ENCODE data around the gene PDE9A. TPM values are rescaled to one million over a fixed set of nuclear protein-coding genes. Genes with fewer than 3 reads are reported as not detected.
A peak's percentile ranks its signal among the peaks of the same experiment; 100 is the strongest.

PDE9A gene
- total and polyA plus RNA-seq, 2 experiments from 2014 or later, result 14.3 to 19.6 TPM

DNA sequence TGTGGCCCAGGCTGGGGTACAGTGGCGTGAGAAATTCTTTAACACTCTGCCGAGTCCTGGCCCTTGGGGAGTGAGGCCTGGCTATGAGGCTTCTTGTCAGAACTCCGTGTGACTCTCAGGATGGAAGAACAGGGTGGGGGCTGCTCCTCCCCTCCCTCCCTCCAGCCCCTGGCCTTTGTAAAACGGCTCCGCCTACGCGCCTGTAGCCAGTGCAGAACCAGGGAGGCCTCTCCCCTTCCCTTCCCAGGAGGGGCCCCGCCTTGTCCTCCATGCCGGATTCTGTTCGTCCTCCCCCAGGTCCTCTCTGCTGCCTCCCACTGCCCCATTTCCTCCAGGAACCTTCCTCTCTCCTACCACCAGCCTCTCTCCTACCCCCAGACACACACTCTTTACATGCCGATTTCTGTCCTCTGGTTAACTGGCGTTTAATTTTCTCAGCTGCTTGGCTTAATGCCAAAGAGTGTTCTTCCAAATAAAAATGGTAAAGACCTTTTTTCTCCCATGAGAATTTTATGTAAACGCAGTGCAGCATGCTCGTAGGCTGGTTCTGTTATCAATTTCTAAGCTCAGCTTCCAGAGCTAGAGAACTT is 21.0 kb downstream of the PDE9A start:
- peak overlapping the region; percentile 87 for H3K27ac ChIP-seq
- H3K4me3 ChIP-seq, result no peak overlapping the region
- no peaks in the 10 kb centered on the region for H3K9me3 ChIP-seq (ENCODE audit: low read depth)
- 32% methylated on average over 9 of the region's 14 CpGs for WGBS (ENCODE audit: low lambda C conversion rate, missing lambda C conversion rate)
- peak; percentile 76 for DNase-seq (ENCODE audit: low spot score)
- peaks cover 59% of the 10 kb centered on the region for H3K4me1 ChIP-seq (ENCODE audit: insufficient read depth)
- H4K20me1 ChIP-seq (ENCODE audit: insufficient read depth, poor library complexity, severe bottlenecking), result no peaks in the 10 kb centered on the region
- no peaks in the 10 kb centered on the region for H3K27me3 ChIP-seq
- peaks cover 23% of the 10 kb centered on the region for H3K79me2 ChIP-seq
- peak overlapping the region; percentile 72 for H3K4me2 ChIP-seq
- H3K9me2 ChIP-seq (replicated peaks; ENCODE audit: insufficient read depth), result no peaks in the 10 kb centered on the region
- no peaks in the 10 kb centered on the region for H3K36me3 ChIP-seq (replicated peaks; ENCODE audit: insufficient read depth, low read depth)
- TF ChIP-seq, protein P1, sequence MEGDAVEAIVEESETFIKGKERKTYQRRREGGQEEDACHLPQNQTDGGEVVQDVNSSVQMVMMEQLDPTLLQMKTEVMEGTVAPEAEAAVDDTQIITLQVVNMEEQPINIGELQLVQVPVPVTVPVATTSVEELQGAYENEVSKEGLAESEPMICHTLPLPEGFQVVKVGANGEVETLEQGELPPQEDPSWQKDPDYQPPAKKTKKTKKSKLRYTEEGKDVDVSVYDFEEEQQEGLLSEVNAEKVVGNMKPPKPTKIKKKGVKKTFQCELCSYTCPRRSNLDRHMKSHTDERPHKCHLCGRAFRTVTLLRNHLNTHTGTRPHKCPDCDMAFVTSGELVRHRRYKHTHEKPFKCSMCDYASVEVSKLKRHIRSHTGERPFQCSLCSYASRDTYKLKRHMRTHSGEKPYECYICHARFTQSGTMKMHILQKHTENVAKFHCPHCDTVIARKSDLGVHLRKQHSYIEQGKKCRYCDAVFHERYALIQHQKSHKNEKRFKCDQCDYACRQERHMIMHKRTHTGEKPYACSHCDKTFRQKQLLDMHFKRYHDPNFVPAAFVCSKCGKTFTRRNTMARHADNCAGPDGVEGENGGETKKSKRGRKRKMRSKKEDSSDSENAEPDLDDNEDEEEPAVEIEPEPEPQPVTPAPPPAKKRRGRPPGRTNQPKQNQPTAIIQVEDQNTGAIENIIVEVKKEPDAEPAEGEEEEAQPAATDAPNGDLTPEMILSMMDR (IDR thresholded peaks at IDR 0.05; ENCODE audit: poor library complexity), result no peak
- TF ChIP-seq EZH2phosphoT487 (IDR thresholded peaks at IDR 0.05; ENCODE audit: low read depth, severe bottlenecking, unreplicated experiment) (no peak), EZH2 (IDR thresholded peaks at IDR 0.05; ENCODE audit: borderline replicate concordance) (no peak)
- no peak overlapping the region for H2AFZ ChIP-seq

DNA sequence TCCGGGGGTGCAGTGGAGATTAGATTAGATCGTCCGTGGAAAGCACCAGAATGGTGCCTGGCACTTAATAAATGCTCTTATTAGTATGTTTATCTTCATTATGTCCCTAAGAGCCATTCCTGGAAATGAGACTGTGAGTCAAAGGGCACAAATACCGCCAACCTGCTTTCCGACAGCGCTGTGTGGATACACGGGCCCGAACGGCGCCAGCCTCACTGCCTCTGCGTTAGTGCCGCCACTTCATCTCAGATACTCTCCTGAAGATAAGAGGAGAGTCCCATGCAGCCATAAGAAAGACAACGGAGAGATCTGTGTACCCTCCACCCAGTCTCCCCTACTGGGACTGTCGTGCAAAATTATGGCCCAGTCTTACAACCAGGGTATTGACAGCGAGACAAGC is 22.0 kb downstream of the PDE9A start:
- no peaks in the 10 kb centered on the region for H3K9me2 ChIP-seq (replicated peaks; ENCODE audit: insufficient read depth)
- H2AFZ ChIP-seq, result no peak overlapping the region
- H3K27ac ChIP-seq, result peak overlapping the region; percentile 87
- no peaks in the 10 kb centered on the region for H3K9me3 ChIP-seq (ENCODE audit: low read depth)
- H3K4me1 ChIP-seq (ENCODE audit: insufficient read depth), result peaks cover 59% of the 10 kb centered on the region
- no peaks in the 10 kb centered on the region for H3K36me3 ChIP-seq (replicated peaks; ENCODE audit: insufficient read depth, low read depth)
- TF ChIP-seq EZH2 (IDR thresholded peaks at IDR 0.05; ENCODE audit: borderline replicate concordance) (no peak), EZH2phosphoT487 (IDR thresholded peaks at IDR 0.05; ENCODE audit: low read depth, severe bottlenecking, unreplicated experiment) (no peak)
- TF ChIP-seq, protein P1 (IDR thresholded peaks at IDR 0.05; ENCODE audit: poor library complexity), result no peak
- H3K4me2 ChIP-seq, result peak overlapping the region; percentile 72
- no peaks in the 10 kb centered on the region for H3K27me3 ChIP-seq
- WGBS (ENCODE audit: low lambda C conversion rate, missing lambda C conversion rate), result 83% methylated on average over 15 of the region's 15 CpGs
- no peak overlapping the region for H3K4me3 ChIP-seq
- H4K20me1 ChIP-seq (ENCODE audit: insufficient read depth, poor library complexity, severe bottlenecking), result no peaks in the 10 kb centered on the region
- DNase-seq (ENCODE audit: low spot score), result no peak
- H3K79me2 ChIP-seq, result peaks cover 19% of the 10 kb centered on the region

DNA sequence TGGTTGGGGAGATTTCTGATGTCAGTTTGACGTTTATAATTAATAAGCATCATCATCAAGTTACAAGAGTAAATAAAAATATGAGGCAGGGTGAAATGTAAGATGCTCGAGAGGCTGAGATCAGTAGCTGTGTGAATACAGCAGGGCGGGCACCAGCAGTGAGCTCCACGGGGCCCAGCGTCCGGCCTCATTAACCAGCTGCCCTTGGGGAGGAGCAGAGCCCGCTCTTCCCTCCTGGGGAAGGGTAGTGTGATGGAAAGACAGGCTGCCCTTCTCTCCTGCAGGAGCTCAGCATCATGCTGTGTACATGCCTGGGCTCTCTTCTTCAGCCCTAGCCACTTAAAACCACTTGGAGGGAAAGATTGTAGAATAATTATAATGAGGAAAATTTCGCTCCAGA is 23.4 kb downstream of the PDE9A start:
- Histone ChIP-seq H4K20me1 (ENCODE audit: insufficient read depth, poor library complexity, severe bottlenecking) (no peaks in the 10 kb centered on the region), H3K27me3 (no peaks in the 10 kb centered on the region), H3K9me2 (replicated peaks; ENCODE audit: insufficient read depth) (no peaks in the 10 kb centered on the region), H3K36me3 (replicated peaks; ENCODE audit: insufficient read depth, low read depth) (no peaks in the 10 kb centered on the region), H3K9me3 (ENCODE audit: low read depth) (no peaks in the 10 kb centered on the region), H3K79me2 (peaks cover 13% of the 10 kb centered on the region), H3K4me1 (ENCODE audit: insufficient read depth) (peaks cover 46% of the 10 kb centered on the region), H3K27ac (no peak overlapping the region), H2AFZ (no peak overlapping the region), H3K4me2 (no peak overlapping the region), H3K4me3 (no peak overlapping the region)
- WGBS (ENCODE audit: low lambda C conversion rate, missing lambda C conversion rate), result 88% methylated on average over 8 of the region's 8 CpGs
- TF ChIP-seq EZH2phosphoT487 (IDR thresholded peaks at IDR 0.05; ENCODE audit: low read depth, severe bottlenecking, unreplicated experiment) (no peak), EZH2 (IDR thresholded peaks at IDR 0.05; ENCODE audit: borderline replicate concordance) (no peak)
- TF ChIP-seq, protein P1 (IDR thresholded peaks at IDR 0.05; ENCODE audit: poor library complexity), result no peak
- no peak for DNase-seq (ENCODE audit: low spot score)
